Measurements from ENCODE around the gene PABPN1L.
"Not testable (repeated sequence)": the region's sequence is repeated elsewhere in the genome, so short reads cannot be mapped to it uniquely, and the experiment has no call there.

PABPN1L gene

DNA sequence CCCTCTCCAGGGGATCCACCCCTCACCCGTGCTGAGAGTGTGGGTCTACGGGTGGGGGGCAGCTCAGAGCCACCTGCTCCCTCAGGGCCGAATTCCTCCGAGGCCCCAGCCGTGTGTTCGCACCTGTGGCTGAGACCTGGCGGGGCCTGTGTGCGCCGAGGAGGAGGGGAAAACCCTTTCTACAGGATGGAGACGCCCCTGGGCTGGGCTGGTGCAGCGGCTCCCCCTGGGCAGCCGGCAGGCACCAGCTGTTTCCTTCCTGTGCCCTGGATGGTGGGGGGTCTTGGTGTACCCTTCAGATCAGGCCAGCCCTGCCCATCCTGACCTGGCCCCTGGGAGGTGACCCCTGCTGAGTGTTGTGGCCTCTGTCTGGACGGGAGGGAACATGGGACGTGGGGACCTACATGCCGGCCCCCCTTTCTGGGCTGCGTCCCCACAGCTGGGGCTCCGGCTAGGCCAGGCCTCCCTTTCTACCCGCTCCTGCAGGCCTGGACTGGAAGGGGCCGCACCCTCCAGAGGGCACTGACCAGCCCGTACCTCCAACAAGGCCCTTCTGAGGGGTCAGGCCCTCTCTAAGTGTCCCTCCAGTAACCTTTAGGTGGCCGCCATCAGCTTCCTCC is 28.3 kb upstream of the PABPN1L start:
- TF ChIP-seq, protein P1, sequence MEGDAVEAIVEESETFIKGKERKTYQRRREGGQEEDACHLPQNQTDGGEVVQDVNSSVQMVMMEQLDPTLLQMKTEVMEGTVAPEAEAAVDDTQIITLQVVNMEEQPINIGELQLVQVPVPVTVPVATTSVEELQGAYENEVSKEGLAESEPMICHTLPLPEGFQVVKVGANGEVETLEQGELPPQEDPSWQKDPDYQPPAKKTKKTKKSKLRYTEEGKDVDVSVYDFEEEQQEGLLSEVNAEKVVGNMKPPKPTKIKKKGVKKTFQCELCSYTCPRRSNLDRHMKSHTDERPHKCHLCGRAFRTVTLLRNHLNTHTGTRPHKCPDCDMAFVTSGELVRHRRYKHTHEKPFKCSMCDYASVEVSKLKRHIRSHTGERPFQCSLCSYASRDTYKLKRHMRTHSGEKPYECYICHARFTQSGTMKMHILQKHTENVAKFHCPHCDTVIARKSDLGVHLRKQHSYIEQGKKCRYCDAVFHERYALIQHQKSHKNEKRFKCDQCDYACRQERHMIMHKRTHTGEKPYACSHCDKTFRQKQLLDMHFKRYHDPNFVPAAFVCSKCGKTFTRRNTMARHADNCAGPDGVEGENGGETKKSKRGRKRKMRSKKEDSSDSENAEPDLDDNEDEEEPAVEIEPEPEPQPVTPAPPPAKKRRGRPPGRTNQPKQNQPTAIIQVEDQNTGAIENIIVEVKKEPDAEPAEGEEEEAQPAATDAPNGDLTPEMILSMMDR (IDR thresholded peaks at IDR 0.05; ENCODE audit: borderline replicate concordance, control extremely low read depth, extremely low read depth, insufficient read depth, missing control alignments): no peak
- in situ Hi-C loops (cut with MboI; ENCODE audit: low sequenced_read_pairs, unreplicated experiment): no loop called here
- DNase-seq (ENCODE audit: low spot score): no peak

DNA sequence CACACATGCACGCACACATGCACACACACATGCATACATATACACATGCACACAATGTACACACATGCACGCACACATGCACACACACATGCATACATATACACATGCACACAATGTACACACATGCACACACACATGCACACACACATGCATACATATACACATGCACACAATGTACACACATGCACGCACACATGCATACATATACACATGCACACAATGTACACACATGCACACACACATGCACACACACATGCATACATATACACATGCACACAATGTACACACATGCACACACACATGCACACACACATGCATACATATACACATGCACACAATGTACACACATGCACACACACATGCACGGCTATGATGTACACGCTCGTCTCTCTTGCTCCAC is 27.8 kb upstream of the PABPN1L start:
- DNase-seq (ENCODE audit: low spot score); in situ Hi-C loops (cut with MboI; ENCODE audit: low sequenced_read_pairs, unreplicated experiment): not testable (repeated sequence)

DNA sequence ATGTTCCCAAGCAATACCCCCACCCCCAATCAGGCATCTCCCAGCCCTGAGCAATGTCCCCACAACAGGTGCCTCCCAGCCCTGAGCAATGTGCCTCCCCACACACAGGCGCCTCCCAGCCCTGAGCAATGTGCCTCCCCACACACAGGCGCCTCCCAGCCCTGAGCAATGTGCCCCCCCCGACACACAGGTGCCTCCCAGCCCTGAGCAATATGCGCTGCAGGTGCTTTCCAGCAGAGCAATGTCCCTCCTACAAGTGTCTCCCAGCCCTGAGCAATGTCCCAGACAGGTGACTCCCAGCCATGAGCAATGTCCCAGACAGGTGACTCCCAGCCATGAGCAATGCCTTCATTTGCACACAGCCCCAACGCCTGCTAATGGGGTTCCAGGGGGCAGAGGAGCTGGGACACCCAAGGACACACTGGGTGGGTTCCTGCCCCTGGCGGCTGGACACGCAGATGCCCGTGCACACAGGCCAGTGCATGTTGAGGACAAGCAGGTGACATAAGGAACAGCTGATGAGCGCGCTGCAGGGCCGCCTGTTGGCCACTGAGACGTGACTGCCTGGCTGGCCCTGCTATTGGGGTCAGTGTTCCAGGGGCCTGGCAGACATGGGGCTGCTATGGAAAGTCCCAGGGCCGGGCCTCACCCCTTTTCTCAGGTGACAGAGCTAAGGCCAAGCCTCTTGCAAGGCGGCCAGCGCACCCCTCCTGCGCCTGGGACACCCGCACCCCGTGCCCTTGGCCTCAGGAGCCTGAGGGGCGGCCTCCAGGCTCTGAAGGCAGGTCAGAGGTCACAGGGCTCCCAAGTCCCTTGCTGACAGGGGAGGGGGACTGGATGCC is 26.9 kb upstream of the PABPN1L start:
- no peak for DNase-seq (ENCODE audit: low spot score)
- in situ Hi-C loops (cut with MboI; ENCODE audit: low sequenced_read_pairs, unreplicated experiment): no loop called here
- TF ChIP-seq, protein P1 (IDR thresholded peaks at IDR 0.05; ENCODE audit: borderline replicate concordance, control extremely low read depth, extremely low read depth, insufficient read depth, missing control alignments): no peak

DNA sequence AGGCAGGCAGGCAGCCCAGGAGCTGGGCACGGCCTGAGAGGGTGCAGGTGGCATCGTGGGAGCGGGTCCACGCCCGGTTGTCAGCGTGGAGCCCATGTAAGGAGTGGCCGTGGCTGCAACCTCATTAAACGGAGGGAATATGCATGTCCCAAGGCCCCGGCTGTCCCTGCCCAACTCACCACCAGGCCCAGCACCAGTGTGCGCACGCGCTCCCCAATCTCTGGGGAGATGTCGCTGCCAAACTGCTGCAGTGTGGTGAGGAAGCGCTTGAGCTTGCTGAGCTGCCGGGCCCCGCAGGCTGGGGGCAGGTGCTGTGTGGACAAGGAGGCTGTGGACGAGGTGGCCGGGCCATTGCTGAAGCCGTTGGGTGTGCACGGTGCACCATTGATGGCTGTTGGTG is 25.6 kb upstream of the PABPN1L start:
- no peak for DNase-seq (ENCODE audit: low spot score)
- TF ChIP-seq, protein P1 (IDR thresholded peaks at IDR 0.05; ENCODE audit: borderline replicate concordance, control extremely low read depth, extremely low read depth, insufficient read depth, missing control alignments): no peak
- in situ Hi-C loops (cut with MboI; ENCODE audit: low sequenced_read_pairs, unreplicated experiment): no loop called here

DNA sequence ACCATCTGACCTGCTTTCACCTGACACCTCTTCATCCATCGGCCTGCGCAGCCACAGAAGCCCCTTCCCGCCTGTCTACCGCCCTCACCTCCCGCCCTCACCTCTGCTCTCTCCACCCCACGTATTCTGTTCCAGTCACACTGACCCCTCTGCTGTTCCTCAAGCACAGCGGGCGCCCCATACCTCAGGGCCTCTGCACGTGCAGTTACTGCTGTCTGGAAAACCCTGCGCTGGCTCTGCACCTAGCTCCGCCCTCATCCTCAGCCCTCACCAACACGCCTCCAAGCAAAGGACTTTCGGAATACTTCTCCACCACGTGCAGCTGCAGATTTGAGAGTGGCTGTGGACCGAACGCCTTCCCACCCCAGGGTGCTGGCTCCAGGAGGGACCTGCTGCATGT is 24.6 kb upstream of the PABPN1L start:
- in situ Hi-C loops (cut with MboI; ENCODE audit: low sequenced_read_pairs, unreplicated experiment): no loop called here
- DNase-seq (ENCODE audit: low spot score): no peak
- TF ChIP-seq, protein P1 (IDR thresholded peaks at IDR 0.05; ENCODE audit: borderline replicate concordance, control extremely low read depth, extremely low read depth, insufficient read depth, missing control alignments): no peak

DNA sequence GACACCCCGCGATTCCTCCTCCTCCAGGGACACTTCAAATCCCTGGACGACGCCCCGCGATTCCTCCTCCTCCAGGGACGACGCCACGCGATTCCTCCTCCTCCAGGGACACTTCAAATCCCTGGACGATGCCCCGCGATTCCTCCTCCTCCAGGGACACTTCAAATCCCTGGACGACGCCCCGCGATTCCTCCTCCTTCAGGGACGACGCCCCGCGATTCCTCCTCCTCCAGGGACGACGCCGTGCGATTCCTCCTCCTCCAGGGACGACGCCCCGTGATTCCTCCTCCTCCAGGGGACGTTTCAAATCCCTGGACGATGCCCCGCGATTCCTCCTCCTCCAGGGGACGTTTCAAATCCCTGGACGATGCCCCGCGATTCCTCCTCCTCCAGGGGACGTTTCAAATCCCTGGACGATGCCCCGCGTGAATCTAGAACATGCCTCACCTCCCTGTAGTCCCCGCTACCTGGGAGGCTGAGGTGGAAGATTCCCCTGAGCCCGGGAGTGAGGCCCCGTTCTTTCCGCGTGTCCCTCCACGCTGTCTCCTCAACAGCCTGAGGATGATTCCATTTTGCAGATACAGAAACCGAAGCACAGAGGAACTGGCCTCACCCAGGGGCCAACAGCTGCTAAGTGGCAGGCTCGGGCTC is 23.4 kb upstream of the PABPN1L start:
- in situ Hi-C loops (cut with MboI; ENCODE audit: low sequenced_read_pairs, unreplicated experiment); DNase-seq (ENCODE audit: low spot score): not testable (repeated sequence)

DNA sequence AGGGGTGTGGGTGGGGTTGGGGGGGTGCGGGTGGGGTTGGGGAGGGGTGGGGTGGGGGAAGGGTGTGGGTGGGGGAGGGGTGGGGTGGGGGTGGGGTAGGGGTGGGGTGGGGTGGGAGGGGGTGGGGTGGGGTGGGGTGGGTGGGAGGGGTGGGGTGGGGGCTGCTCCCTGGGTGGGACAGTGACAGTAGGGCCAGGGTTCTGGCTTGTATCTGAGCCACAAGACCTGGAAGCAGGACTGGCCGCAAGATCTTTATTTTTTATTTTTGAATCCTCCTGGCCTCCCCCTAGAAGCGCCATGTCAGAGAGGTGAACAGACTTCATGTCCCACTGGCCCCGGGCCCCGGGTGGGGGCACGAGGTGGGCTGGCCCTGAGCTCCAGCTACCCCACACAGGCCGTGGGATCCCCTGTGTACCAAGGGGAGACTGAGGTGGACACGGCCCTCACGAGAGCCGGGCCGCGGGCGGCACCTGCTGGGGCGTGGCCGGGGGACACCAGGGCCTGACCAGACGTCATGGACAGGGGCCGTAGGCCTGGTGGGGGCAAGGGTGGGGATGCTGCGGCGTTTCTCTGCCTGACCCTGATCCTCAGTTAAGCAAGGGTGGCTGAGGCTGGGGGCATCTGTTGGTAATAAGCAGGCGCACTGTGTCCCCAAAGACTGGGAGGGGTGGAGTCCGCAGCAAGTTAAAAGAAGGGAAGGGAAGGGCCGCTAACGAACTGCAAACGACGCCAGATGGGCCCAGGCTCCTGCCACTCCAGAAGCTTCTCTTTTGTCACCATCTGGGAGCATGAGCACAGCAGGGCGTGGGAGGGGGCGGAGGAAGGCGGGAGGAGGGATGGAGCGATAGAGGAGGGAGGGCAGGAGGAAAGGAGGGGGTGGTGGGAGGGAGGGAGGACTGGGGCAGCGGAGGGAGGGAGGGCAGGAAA is 22.3 kb upstream of the PABPN1L start:
- TF ChIP-seq, protein P1 (IDR thresholded peaks at IDR 0.05; ENCODE audit: borderline replicate concordance, control extremely low read depth, extremely low read depth, insufficient read depth, missing control alignments): no peak
- no peak for DNase-seq (ENCODE audit: low spot score)
- in situ Hi-C loops (cut with MboI; ENCODE audit: low sequenced_read_pairs, unreplicated experiment): no loop called here
